Heart right ventricle (tissue), 16 donors: ENCODE measurements around the gene COMMD7. TPM values are rescaled to one million over a fixed set of nuclear protein-coding genes. Genes with fewer than 3 reads are reported as not detected.

ENCODE experiments used
- ATAC-seq, 8 donors: fragments of 200-7000 bp; cut with Tn5 transposase; one replicate each; pipeline ENCODE4 v1.9.1; 2020; ENCODE audit warnings: mild to moderate bottlenecking in 8 of 8, moderate library complexity in 8 of 8, moderate number of reproducible peaks in 1 of 8
- DNase-seq, 2 donors: peaks; one replicate each; pipeline ENCODE4 v3.0.0-alpha.2; 2020
- H3K27ac ChIP-seq, 10 donors: fragments of 200-600 bp; sonication (generic) in 2 of 10; one replicate each; pipeline versions ENCODE4 v1.5.0 to v1.8.0; 2020 to 2022; ENCODE audit warnings: mild to moderate bottlenecking in 3 of 10
- H3K27me3 ChIP-seq, 7 donors: fragments of 200-600 bp; one replicate each; pipeline ENCODE4 v1.8.0; 2021 to 2022; ENCODE audit warnings: mild to moderate bottlenecking in 2 of 7
- H3K36me3 ChIP-seq, 9 donors: fragments of 200-600 bp; sonication (generic) in 1 of 9; one replicate each; pipeline versions ENCODE4 v1.5.0 to v1.8.0; 2020 to 2022; ENCODE audit warnings: mild to moderate bottlenecking in 2 of 9
- H3K4me1 ChIP-seq, 9 donors: fragments of 200-600 bp; sonication (generic) in 1 of 9; one replicate each; pipeline versions ENCODE4 v1.5.0 to v1.8.0; 2020 to 2022; ENCODE audit warnings: mild to moderate bottlenecking in 4 of 9
- H3K4me3 ChIP-seq, 10 donors: fragments of 200-600 bp; sonication (generic) in 2 of 10; one replicate each; pipeline versions ENCODE4 v1.5.0 to v1.8.0; 2020 to 2022; ENCODE audit warnings: mild to moderate bottlenecking in 7 of 10, moderate library complexity in 2 of 10
- H3K9me3 ChIP-seq, 11 donors: fragments of 200-600 bp in 10 of 11; sonication (generic) in 2 of 11; one replicate each; pipeline versions ENCODE4 v1.5.0 to v1.8.0; 2013 to 2022; ENCODE audit warnings: mild to moderate bottlenecking in 2 of 11, control low read depth in 1 of 11, moderate library complexity in 1 of 11
- WGBS, 2 donors: extraction: QIAGEN DNeasy Blood & Tissue Kit; methylation state at CpG; one replicate each; pipeline ENCODE4 v1.1.7; 2013; ENCODE audit warnings: inconsistent platforms in 1 of 2; 5-methylcytosine and 5-hydroxymethylcytosine counted together
- intact Hi-C, 10 donors: fragments of 100-400 bp; cut with DNase I; formaldehyde crosslinking; loops; one replicate each; pipeline versions ENCODE4 v1.11.1 to v1.14.2; 2022
- polyA plus RNA-seq, 2 donors: library from polyadenylated mRNA; stranded (reverse); fragments of 200-250 nt; gene quantifications; one replicate each; pipeline ENCODE4 v1.2.3, GENCODE V29; 2013
- total RNA-seq, 10 donors: library from RNA; stranded (reverse); fragmentation: NEBNext Ultra II Directional in 3 of 10; extraction: Animal tissue kit (Norgen Biotek cat#: 25700) in 3 of 10; gene quantifications; one replicate each; pipeline versions ENCODE4 v1.2.1 to v1.2.4, GENCODE V29; 2021 to 2023
- TF ChIP-seq, protein P1 (sequence below), 9 donors: fragments of 200-600 bp; sonication (generic) in 2 of 9; IDR thresholded peaks; one replicate each; pipeline versions ENCODE4 v1.5.0 to v1.8.0; 2021 to 2022; ENCODE audit warnings: antibody characterized with exemption in 9 of 9, mild to moderate bottlenecking in 5 of 9, moderate library complexity in 1 of 9
- donor health status: Arrhythmogenic right ventricular cardiomyopathy.
- donor health status: ischemic (EF 13 %, LVEDD 7.1; RV severe dilation, severe dysfunction).
- donor health status: healthy with polysubstance abuse.
- donor health status: DM: no; HTN: yes; CAD: no.
- donor health status: DM: no; HTN: no; CAD: no.
- donor health status: ischemic (EF 25% LVEDD 6.9; RV normal size, moderate dysfunction).
- donor health status: ischemic (EF 25% LVEDD 5.7; RV mildly dilated, moderate dysfunction).
- donor health status: healthy.
- donor health status: DM: yes; HTN: yes; CAD: no.
- donor health status: Ischemic cardiomyopathy.
- donor health status: ischemic (EF 35%, LVEDD 5.7; RV mildly dilated, moderate dysfunction).
- donor health status: nonischemic (EF 11% LVEDD 7.7; RV severe dilation, severe dysfunction).
- donor health status: DM: yes; HTN: yes; CAD: no.
- donor health status: PGD.
- donor health status: ischemic (EF 29% LVEDD 5.4; RV normal size, mild dysfunction).
- donor health status: nonischemic (EF 23%, LVEDD 6.1; RV moderate dilation, normal function).

Gene COMMD7
- total and polyA plus RNA-seq, 12 donors = 35.7 to 54.6 (median 42.5) TPM

DNA sequence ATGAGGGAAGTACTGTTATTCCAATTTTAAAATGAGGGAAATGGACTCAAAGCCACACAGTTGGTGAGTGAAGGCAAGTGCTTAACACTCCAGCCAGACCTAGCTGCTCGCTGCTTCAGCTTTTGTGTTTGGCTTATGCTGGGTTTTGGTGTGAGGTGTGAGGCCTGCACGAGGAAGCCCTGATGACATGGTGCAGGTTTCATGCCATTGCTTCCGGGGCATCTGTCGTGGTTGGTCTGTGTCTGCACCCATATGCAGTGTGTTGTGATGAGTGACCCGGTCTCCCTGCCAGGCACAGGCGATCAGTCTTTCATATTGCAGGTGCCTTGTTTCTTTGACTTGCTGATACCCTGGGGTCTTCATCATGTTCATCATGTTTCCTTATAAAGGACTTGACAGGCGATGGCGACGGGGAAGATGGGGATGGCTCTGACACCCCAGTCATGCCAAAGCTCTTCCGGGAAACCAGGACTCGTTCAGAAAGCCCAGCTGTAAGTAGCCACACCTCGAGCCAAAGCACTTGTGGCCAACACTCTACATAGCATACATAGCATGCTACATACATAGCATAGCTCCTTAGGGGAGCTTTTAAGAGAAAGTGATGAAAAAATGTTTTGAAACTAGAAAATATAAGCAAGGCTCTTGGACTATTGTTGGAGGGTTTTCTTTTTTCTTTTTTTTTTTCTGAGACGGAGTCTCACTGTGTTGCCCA is 41.3 kb upstream of the COMMD7 start:
- peaks cover 0 to 43% (median 4%) of the 10 kb centered on the region in 9 donors for H3K36me3 ChIP-seq
- intact Hi-C loops = loop anchor here in 3 of 10 donors (5.0 to 10.0 kb wide), 2 partner anchors 260 to 313 kb away; no protein-coding TSS in a partner anchor

DNA sequence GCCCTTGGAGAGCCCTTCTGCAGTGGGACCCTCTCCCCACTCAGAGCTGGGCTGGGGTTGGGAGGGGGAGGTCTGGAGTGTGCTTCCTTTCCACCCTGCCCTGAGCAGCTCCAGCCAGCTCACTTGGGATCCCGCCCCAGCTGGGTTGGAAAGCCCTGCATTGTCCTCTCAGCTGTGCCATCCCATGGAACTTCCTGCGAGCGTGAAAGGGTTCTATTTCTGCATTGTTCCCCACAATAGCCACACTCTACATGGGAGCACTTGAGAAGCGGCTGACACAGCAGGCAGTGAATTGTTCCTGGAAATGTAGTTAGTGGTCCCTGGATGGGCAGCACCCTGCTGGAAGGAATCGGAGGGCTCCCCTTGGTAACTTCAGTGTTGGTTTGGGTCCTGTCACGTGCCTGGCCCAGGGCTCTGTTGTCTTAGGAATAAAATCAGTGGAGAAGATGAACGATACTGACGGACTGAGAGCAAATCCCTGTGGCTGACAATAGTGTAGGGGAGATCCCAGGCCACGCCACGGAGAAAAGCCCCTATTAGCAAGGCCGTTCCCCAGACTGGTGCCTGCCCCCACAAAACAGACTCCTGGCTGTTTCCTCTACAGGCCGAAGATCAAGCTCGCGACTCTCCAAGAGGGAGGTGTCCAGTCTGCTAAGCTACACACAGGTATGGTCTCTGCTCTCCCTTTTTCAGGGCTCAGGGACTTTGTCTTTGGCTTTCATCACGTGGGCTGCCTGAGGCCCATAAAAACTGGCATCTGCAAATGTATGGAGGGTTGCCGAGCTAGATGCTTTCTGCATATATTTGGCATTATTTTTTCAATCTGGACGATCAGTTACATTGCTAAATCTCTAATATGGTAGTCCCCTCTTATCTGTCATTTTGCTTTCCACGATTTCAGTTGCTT is 37.7 kb upstream of the COMMD7 start:
- intact Hi-C loops = loop anchor here in 3 of 10 donors (2.0 to 10.0 kb wide), 2 partner anchors 106 to 256 kb away; no protein-coding TSS in a partner anchor

More for the DNA sequence above, 41.3 kb upstream of the COMMD7 start:
- Histone ChIP-seq H3K4me3 (no peak overlapping the region), H3K27ac (no peak overlapping the region), H3K27me3 (no peaks in the 10 kb centered on the region), H3K4me1 (no peaks in the 10 kb centered on the region), H3K9me3 (no peaks in the 10 kb centered on the region)
- 92 to 94% methylated on average over 13 of the region's 13 CpGs for WGBS, 2 donors
- ATAC-seq (no peak), DNase-seq (no peak)
- TF ChIP-seq, protein P1, sequence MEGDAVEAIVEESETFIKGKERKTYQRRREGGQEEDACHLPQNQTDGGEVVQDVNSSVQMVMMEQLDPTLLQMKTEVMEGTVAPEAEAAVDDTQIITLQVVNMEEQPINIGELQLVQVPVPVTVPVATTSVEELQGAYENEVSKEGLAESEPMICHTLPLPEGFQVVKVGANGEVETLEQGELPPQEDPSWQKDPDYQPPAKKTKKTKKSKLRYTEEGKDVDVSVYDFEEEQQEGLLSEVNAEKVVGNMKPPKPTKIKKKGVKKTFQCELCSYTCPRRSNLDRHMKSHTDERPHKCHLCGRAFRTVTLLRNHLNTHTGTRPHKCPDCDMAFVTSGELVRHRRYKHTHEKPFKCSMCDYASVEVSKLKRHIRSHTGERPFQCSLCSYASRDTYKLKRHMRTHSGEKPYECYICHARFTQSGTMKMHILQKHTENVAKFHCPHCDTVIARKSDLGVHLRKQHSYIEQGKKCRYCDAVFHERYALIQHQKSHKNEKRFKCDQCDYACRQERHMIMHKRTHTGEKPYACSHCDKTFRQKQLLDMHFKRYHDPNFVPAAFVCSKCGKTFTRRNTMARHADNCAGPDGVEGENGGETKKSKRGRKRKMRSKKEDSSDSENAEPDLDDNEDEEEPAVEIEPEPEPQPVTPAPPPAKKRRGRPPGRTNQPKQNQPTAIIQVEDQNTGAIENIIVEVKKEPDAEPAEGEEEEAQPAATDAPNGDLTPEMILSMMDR (IDR thresholded peaks at IDR 0.05) = no peak

DNA sequence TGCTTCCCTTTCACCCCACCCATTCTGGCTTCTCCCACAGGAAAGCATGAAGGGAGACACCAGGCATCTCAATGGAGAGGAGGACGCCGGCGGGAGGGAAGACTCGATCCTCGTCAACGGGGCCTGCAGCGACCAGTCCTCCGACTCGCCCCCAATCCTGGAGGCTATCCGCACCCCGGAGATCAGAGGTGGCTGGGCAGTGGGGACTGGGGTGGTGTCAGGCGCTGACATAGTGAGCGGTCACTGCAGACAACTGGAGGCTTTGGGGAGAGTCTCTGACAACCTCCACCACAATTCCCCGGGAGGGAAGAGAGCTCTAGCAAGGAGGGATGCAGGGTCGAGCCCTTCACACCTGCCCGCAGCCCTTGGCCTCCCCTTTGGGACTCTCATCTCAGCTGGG is 37.0 kb upstream of the COMMD7 start:
- Histone ChIP-seq H3K27ac (no peak overlapping the region), H3K4me3 (no peak overlapping the region), H3K4me1 (peaks cover 0 to 17% (median 4%) of the 10 kb centered on the region in 9 donors), H3K9me3 (no peaks in the 10 kb centered on the region), H3K36me3 (peaks cover 0 to 13% (median 0%) of the 10 kb centered on the region in 9 donors), H3K27me3 (no peaks in the 10 kb centered on the region)
- TF ChIP-seq, protein P1 (IDR thresholded peaks at IDR 0.05) = no peak
- no peak for DNase-seq
- intact Hi-C loops = loop anchor here in 3 of 10 donors (2.0 to 10.0 kb wide), 2 partner anchors 105 to 255 kb away; no protein-coding TSS in a partner anchor
- 91 to 92% methylated on average over 16 of the region's 16 CpGs for WGBS, 2 donors
- ATAC-seq = no peak

More for the DNA sequence above, 37.7 kb upstream of the COMMD7 start:
- TF ChIP-seq, protein P1 (IDR thresholded peaks at IDR 0.05) = no peak
- H3K4me3 ChIP-seq = no peak overlapping the region
- peaks cover 0 to 15% (median 0%) of the 10 kb centered on the region in 9 donors for H3K36me3 ChIP-seq
- 92% methylated on average over 18 of the region's 18 CpGs for WGBS, 2 donors
- H3K27me3 ChIP-seq = no peaks in the 10 kb centered on the region
- H3K9me3 ChIP-seq = no peaks in the 10 kb centered on the region
- ATAC-seq (no peak), DNase-seq (no peak)
- H3K4me1 ChIP-seq = peaks cover 0 to 10% (median under 1%) of the 10 kb centered on the region in 9 donors
- no peak overlapping the region for H3K27ac ChIP-seq
